Loucy (cell line): ENCODE measurements around the gene INSC.

Experiments used
- H2AFZ ChIP-seq: fragments of 200-600 bp; sonication (generic); 2 replicates; pipeline ENCODE4 v1.6.0; 2016; ENCODE audit warnings: antibody characterized with exemption, mild to moderate bottlenecking, low read length, moderate library complexity
- H3F3A ChIP-seq: fragments of 200-600 bp; 2 replicates; pipeline ENCODE4 v1.6.0; 2016; ENCODE audit warnings: antibody characterized with exemption, low read depth, mild to moderate bottlenecking
- H3K27me3 ChIP-seq: fragments of 200-600 bp; sonication (generic); 2 replicates; pipeline ENCODE4 v1.6.1; 2014; ENCODE audit warnings: low read length, mild to moderate bottlenecking; ENCODE audit not compliant: insufficient read depth, poor library complexity, severe bottlenecking
- H3K36me3 ChIP-seq: fragments of 200-600 bp; sonication (generic); 2 replicates; pipeline ENCODE4 v1.6.1; 2016; ENCODE audit warnings: low read length; ENCODE audit not compliant: insufficient read depth
- H3K4me1 ChIP-seq: fragments of 200-600 bp; sonication (generic); 2 replicates; pipeline ENCODE4 v1.5.1; 2014; ENCODE audit warnings: low read length, mild to moderate bottlenecking; ENCODE audit not compliant: insufficient read depth, poor library complexity, severe bottlenecking
- H3K4me2 ChIP-seq: fragments of 200-600 bp; sonication (generic); 2 replicates; pipeline ENCODE4 v1.6.0; 2014; ENCODE audit warnings: antibody characterized with exemption, low read length, low read depth, mild to moderate bottlenecking; ENCODE audit not compliant: poor library complexity, severe bottlenecking
- H3K4me3 ChIP-seq: fragments of 200-600 bp; sonication (generic); 2 replicates; pipeline ENCODE4 v1.5.1; 2014; ENCODE audit warnings: low read length, mild to moderate bottlenecking, mixed read lengths; ENCODE audit not compliant: poor library complexity, severe bottlenecking
- H3K79me2 ChIP-seq: fragments of 200-600 bp; sonication (generic); 2 replicates; pipeline ENCODE4 v1.6.1; 2014; ENCODE audit warnings: low read length; ENCODE audit not compliant: insufficient read depth
- H3K9ac ChIP-seq: fragments of 200-600 bp; sonication (generic); 2 replicates; pipeline ENCODE4 v1.6.0; 2014; ENCODE audit warnings: mild to moderate bottlenecking, low read depth, low read length, moderate library complexity; ENCODE audit not compliant: poor library complexity, severe bottlenecking
- H3K9me2 ChIP-seq: fragments of 200-600 bp; sonication (generic); replicated peaks from 2 replicates; pipeline ENCODE4 v1.6.1; 2016; ENCODE audit warnings: low read depth, low read length, mixed read lengths
- H3K9me3 ChIP-seq: fragments of 200-600 bp; sonication (generic); 2 replicates; pipeline ENCODE4 v1.6.1; 2014; ENCODE audit warnings: mild to moderate bottlenecking, antibody characterized with exemption, low read length, low read depth; ENCODE audit not compliant: insufficient read depth
- H4K20me1 ChIP-seq: fragments of 200-600 bp; sonication (generic); 2 replicates; pipeline ENCODE4 v1.6.0; 2014; ENCODE audit warnings: antibody characterized with exemption, low read length, mild to moderate bottlenecking; ENCODE audit not compliant: insufficient read depth, poor library complexity, severe bottlenecking
- CTCF ChIP-seq: fragments of 200-600 bp; sonication (generic); conservative IDR thresholded peaks from 2 replicates; pipeline ENCODE4 v1.5.1; 2014; ENCODE audit warnings: mild to moderate bottlenecking, antibody characterized with exemption, low read length
- EZH2phosphoT487 ChIP-seq: fragments of 200-600 bp; IDR thresholded peaks from 2 replicates; pipeline ENCODE4 v1.6.1; 2018; ENCODE audit warnings: antibody characterized with exemption, mild to moderate bottlenecking, moderate library complexity, borderline replicate concordance

The INSC gene

GRCh38 chr11:15157181-15157580, 42.5 kb downstream of the INSC start:
- H3K9me2 ChIP-seq = no peaks in the 10 kb centered on the region
- no peaks in the 10 kb centered on the region for H3K4me1 ChIP-seq
- H3K27me3 ChIP-seq = no peaks in the 10 kb centered on the region
- H3K4me3 ChIP-seq = no peak overlapping the region
- H4K20me1 ChIP-seq = no peaks in the 10 kb centered on the region
- no peak overlapping the region for H2AFZ ChIP-seq
- H3F3A ChIP-seq = no peaks in the 10 kb centered on the region
- H3K36me3 ChIP-seq = no peaks in the 10 kb centered on the region
- H3K9me3 ChIP-seq = no peaks in the 10 kb centered on the region
- no peak overlapping the region for H3K9ac ChIP-seq
- H3K4me2 ChIP-seq = no peak overlapping the region
- H3K79me2 ChIP-seq = no peaks in the 10 kb centered on the region
- no peak for TF ChIP-seq EZH2phosphoT487
- no peak for TF ChIP-seq CTCF

- H3K9me3 ChIP-seq = no peaks in the 10 kb centered on the region
- H2AFZ ChIP-seq = no peak overlapping the region
- H3K79me2 ChIP-seq = no peaks in the 10 kb centered on the region
- no peaks in the 10 kb centered on the region for H3F3A ChIP-seq
- no peak overlapping the region for H3K4me3 ChIP-seq
- no peak overlapping the region for H3K9ac ChIP-seq
- H3K4me2 ChIP-seq = no peak overlapping the region
- H3K36me3 ChIP-seq = no peaks in the 10 kb centered on the region
- H3K4me1 ChIP-seq = no peaks in the 10 kb centered on the region
- H3K9me2 ChIP-seq = no peaks in the 10 kb centered on the region
- no peaks in the 10 kb centered on the region for H4K20me1 ChIP-seq
- no peaks in the 10 kb centered on the region for H3K27me3 ChIP-seq
- TF ChIP-seq CTCF = no peak
- TF ChIP-seq EZH2phosphoT487 = no peak
These were observed 42.9 kb downstream of the INSC start for GRCh38 chr11:15157606-15158137.

DNA sequence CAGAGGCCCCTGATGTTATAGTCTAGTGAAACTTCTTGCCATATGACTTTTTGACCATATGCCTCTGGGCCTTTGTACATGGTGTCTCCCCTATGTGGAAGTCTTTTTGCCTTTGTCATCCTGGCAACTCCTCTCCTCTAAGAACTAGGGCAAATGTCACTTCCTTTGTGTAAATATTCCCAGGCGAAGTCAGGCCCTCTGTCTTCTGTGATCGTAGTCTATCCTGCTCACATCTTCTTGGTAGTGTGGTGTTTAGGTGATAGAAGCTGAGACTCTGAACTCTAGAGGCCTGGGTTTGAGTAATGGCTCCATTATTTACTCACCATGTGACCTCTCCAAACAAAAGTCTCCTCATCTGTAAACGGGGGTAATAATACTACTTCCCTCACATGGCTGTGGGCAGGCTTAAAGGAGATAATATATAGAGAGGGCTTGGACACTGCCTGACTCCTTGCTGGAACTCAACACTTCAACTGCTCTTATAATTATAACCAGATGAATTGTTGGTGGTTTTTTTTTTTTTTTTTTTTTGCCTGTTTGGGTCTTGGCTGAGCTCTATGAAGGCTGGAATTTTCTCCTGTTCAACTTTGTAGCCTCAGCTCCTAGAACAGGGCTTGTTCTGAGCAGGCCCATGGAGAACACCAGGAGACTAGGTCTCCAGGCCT, 43.8 kb downstream of the INSC start:
- peak overlapping the region; percentile 10; the same call in 1 of the 2 replicates for H2AFZ ChIP-seq
- H3K9me3 ChIP-seq = no peaks in the 10 kb centered on the region
- no peaks in the 10 kb centered on the region for H3K9me2 ChIP-seq
- TF ChIP-seq EZH2phosphoT487 (no peak), CTCF (no peak)
- H3F3A ChIP-seq = no peaks in the 10 kb centered on the region
- no peak overlapping the region for H3K4me2 ChIP-seq
- no peak overlapping the region for H3K4me3 ChIP-seq
- no peaks in the 10 kb centered on the region for H3K27me3 ChIP-seq
- H4K20me1 ChIP-seq = no peaks in the 10 kb centered on the region
- H3K4me1 ChIP-seq = no peaks in the 10 kb centered on the region
- no peak overlapping the region for H3K9ac ChIP-seq
- H3K36me3 ChIP-seq = no peaks in the 10 kb centered on the region
- H3K79me2 ChIP-seq = no peaks in the 10 kb centered on the region
